COLO829 (cell line): ENCODE results near the gene LIMCH1.
"Not testable (repeated sequence)": the region's sequence is repeated elsewhere in the genome, so short reads cannot be mapped to it uniquely, and the experiment has no call there.

Experiments
- DNase-seq: peaks from one replicate; pipeline ENCODE4 v3.0.0; 2012; ENCODE audit warnings: low spot score

Gene LIMCH1

GRCh38 chr4:41683326-41683725, 145.4 kb downstream of the LIMCH1 start:
- DNase-seq = no peak

GRCh38 chr4:41686893-41687292, 148.9 kb downstream of the LIMCH1 start:
- DNase-seq = no peak

GRCh38 chr4:41687971-41688370, 150.0 kb downstream of the LIMCH1 start:
- DNase-seq = no peak

GRCh38 chr4:41692717-41693345, 154.9 kb downstream of the LIMCH1 start:
- DNase-seq = peak; percentile 10

- DNase-seq = peak; percentile 2
These were observed 155.7 kb downstream of the LIMCH1 start for GRCh38 chr4:41693629-41694028.

GRCh38 chr4:41696131-41696530, 158.2 kb downstream of the LIMCH1 start:
- DNase-seq = no peak

GRCh38 chr4:41696763-41697162, 158.8 kb downstream of the LIMCH1 start:
- DNase-seq = no peak

- DNase-seq = no peak
These were observed 164.0 kb downstream of the LIMCH1 start for GRCh38 chr4:41701983-41702382.

GRCh38 chr4:41702770-41703169, 164.8 kb downstream of the LIMCH1 start:
- no peak for DNase-seq

GRCh38 chr4:41703785-41704184, 165.8 kb downstream of the LIMCH1 start:
- no peak for DNase-seq

- DNase-seq = peak; percentile 5
These were observed 172.0 kb downstream of the LIMCH1 start for GRCh38 chr4:41709844-41710481.

GRCh38 chr4:41711654-41712053, 173.7 kb downstream of the LIMCH1 start:
- not testable (repeated sequence) for DNase-seq

- no peak for DNase-seq
These were observed 174.5 kb downstream of the LIMCH1 start for GRCh38 chr4:41712425-41712824.

GRCh38 chr4:41713768-41714167, 175.8 kb downstream of the LIMCH1 start:
- no peak for DNase-seq

- DNase-seq = no peak
These were observed 176.5 kb downstream of the LIMCH1 start for GRCh38 chr4:41714364-41715000.

GRCh38 chr4:41715155-41715554, 177.2 kb downstream of the LIMCH1 start:
- DNase-seq = no peak

- no peak for DNase-seq
These were observed 180.9 kb downstream of the LIMCH1 start for GRCh38 chr4:41718907-41719306.

GRCh38 chr4:41719417-41719816, 181.5 kb downstream of the LIMCH1 start:
- no peak for DNase-seq

GRCh38 chr4:41722181-41722580, 184.2 kb downstream of the LIMCH1 start:
- DNase-seq = no peak

GRCh38 chr4:41723286-41723685, 185.3 kb downstream of the LIMCH1 start:
- DNase-seq = no peak

- no peak for DNase-seq
These were observed 187.3 kb downstream of the LIMCH1 start for GRCh38 chr4:41725254-41725653.

- DNase-seq = no peak
These were observed 190.1 kb downstream of the LIMCH1 start for GRCh38 chr4:41727861-41728572.

GRCh38 chr4:41728573-41728913, 190.6 kb downstream of the LIMCH1 start:
- DNase-seq = no peak
